Left lobe of liver (tissue), 2 donors: ENCODE data around the gene TLX1. TPM values are rescaled to one million over a fixed set of nuclear protein-coding genes. Genes with fewer than 3 reads are reported as not detected.

ENCODE experiments used
- ATAC-seq: fragments of 200-7000 bp; cut with Tn5 transposase; one replicate; pipeline ENCODE4 v1.9.1; 2020; ENCODE audit warnings: mild to moderate bottlenecking, moderate library complexity
- DNase-seq: peaks from one replicate; pipeline ENCODE4 v3.0.0-alpha.2; 2020; ENCODE audit warnings: low spot score
- total RNA-seq: library from RNA; stranded (reverse); gene quantifications from one replicate; pipeline ENCODE4 v1.2.1, GENCODE V29; 2021
- donor health status: DM: no; HTN: no; CAD: no; lungs with moderate emphysema.
- donor health status: DM: no; HTN: yes; CAD: no.

TLX1 gene
- total RNA-seq, 1 donor from 2014 or later = 1.3 TPM

DNA sequence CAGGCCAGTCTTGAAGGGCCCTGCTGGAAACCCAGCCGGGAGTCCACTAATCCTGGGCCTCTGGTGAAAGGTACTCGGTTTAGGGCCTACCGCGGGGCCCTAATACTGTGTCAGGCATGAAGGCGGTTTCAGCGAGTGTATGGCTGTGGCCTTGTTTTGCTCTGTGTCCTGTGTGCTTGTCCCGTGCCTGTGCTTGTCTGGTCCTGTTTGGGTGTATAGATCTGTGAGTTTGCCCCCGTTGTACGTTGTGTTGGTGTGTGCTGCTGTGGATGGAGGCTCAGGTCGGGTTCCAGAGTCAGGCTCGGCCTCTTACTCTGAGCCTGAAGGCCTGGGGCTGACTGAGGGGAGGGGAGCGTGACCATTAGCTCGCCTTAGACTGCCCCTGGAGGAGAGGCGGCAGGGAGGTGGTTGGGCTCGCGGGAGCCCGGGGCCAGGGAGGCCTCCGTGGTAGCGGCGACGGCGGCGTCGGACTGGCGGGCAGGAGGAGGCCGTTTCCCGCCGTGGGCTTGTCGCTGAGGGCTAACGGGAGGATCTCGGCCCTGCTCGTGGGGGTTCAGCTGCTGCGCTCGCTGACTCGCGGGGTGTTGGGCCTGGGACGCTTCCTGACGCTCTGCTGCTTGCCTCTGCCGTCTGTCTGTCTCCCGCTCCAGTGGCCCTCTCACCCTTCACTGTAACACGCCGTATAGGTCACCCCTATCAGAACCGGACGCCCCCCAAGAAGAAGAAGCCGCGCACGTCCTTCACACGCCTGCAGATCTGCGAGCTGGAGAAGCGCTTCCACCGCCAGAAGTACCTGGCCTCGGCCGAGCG is 2.6 kb downstream of the TLX1 start:
- ATAC-seq (no peak), DNase-seq (no peak)

DNA sequence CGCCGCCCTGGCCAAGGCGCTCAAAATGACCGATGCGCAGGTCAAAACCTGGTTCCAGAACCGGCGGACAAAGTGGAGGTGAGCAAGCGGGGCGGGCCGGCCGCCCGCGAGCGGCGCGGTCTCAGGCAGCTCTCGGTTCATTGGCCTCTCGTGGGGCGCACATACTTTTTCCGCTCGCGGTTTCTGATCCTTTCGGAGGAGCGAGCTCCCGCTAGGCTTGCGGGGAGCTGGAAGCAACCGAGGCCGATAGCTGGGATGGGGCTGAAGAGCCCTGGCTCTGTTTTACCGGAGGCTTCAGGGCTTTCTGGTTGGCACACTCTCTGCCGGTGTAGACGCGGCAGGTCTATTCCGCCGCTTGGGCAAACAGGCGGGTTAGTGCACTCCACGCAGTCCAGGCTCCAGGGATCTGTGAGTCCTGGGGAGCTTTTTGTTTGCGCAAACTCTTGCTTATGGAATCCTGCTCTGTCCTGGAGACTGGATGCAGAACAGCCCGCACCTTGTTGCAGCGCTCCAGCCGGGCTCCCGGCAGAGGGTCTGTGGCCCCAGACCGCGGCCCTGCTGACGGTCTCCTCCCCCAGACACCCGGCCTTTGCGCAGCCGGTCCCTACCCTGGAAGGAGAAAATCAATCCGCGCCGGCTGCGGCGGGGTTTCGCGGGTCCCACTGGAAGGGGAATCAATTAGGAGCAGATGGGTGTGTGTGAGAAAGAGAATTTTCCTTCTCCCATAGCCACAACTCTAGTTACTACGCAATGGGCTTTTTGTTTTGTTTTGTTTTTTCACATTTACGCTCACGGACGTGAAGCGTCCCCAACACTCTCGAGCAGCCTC is 3.4 kb downstream of the TLX1 start:
- ATAC-seq = peak; percentile 33
- DNase-seq = no peak

DNA sequence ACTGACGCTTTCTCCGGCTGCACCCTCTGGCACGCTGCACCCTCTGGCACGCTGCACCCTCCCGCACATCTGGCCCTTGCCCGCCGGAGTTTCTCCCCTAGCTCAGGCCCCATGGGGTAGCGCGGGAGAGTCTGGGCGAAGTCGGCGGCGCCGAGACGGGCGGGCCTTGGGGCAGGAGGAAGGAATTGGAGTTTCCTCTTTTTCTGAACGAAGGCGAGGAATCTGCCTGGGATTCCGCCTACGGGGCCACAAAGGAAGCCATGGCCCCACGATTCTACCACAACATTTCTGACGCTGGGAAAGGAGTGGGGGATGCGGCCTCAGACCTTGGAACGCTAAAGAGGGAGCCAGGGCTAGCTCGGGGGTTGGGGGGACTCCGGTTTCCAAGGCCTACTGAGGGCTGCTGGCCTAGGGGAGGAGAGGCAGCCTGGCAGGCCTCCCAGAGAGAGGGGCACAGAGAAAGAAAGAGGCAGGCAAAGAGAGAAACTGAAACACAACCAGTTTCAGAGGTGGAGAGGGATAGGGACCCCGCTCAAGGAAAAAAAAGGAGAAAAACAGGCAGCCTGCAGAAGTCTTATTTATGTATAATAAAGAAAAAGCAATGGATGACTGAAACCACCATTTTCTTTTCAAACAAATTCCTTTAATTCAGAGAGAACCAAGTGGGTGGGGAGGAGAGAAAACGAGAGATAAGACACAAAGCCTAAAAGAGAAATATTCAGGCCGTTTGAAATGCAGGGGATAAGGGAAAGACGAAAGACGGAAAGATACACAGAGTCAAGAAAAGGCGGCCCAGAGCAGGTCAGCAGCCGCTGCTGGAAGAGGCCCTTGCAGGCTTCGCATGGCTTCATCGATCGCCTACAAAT is 4.3 kb downstream of the TLX1 start:
- DNase-seq (no peak), ATAC-seq (no peak)

DNA sequence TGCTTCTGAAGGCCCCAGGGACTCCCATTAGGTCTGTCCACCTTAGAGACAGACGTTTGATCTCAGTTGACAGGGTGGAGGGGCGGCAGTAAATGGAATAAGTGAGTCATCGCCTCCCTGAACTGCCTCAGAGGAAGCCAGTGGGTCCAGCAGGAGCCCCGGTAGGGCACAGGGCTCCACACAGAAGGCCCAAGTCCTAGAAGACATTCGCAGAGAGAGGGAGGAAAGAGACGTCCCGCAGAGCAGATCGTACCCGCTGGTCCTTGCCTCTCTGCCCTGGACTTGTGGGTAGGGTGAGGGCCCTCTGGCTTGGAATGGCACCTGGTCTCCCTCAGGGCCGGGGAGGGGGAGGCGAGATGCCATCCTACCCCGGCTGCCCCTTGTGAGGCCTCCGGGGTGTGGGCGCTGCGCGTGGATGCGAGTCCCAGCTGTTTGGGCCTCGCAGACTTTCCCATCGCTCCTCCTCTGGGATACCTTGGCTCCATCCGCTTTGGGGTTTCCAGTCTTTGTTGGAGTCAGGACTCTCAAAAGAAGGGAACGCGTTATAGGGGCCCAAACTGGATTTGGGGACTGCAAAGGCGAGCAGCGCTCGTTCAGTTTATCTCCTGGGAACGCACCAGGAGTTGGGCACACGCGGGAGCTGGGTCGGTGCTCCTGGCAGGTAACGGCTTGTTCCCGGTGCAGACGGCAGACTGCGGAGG is 5.1 kb downstream of the TLX1 start:
- no peak for ATAC-seq
- DNase-seq = no peak

DNA sequence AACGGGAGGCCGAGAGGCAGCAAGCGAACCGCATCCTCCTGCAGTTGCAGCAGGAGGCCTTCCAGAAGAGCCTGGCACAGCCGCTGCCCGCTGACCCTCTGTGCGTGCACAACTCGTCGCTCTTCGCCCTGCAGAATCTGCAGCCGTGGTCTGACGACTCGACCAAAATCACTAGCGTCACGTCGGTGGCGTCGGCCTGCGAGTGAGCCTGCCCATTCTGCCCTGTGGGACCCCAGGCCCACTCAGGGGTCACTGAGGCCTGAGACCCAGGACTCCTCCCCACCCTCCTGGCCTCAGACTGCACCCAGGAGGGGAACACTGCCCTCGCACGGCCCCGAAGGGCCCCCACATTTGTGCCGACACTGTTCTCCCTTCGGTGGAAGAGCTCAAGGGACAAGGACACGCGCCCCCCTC is 5.6 kb downstream of the TLX1 start:
- no peak for ATAC-seq
- no peak for DNase-seq

DNA sequence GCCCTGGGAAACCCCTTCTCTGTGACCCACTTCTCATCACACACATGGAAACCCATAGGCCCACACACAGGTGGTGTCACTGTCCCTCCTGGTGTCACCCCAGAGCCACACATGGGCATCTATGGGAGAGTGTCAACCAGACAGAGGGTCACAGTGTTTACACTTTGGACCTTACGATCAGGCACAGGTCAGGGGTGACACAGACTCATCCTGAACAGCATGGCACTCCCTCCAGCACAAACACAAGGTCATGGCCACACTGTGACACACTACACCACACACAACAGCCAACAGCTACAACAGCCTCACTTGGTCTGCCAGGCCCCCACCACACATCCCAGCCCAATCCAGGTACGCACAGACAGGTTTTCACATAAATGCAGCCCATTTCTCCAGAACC is 6.2 kb downstream of the TLX1 start:
- no peak for ATAC-seq
- no peak for DNase-seq

DNA sequence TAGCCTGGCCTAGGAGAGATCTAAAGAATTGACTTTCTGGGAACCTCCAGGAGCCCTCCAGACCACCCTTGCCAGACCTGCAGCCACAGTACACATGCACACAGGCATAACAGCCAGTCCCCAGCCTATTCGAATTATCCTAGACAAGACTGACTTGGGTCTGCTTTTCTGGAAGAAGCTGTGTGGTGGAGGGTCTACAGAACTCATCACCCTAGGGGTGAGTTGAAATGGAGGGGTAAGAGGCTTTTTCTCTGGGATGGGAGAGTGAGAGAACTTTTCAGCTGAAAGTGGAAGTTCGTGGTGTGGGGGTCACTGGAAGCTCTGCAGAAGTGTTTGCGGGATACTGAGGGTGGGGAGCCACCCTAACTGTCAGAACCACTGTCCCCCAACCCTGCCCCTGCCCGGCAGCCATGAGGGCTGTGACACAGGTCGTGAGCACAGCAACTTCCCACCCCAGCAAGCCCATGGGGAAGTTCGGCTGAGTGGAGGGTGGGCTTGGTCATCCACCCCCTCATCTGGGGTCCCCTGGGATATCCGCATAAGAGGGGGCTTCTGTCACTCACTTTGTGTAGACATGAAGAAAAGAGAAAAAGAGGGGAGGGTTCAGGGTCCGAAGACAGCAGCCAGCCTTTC is 7.8 kb downstream of the TLX1 start:
- ATAC-seq = no peak

DNA sequence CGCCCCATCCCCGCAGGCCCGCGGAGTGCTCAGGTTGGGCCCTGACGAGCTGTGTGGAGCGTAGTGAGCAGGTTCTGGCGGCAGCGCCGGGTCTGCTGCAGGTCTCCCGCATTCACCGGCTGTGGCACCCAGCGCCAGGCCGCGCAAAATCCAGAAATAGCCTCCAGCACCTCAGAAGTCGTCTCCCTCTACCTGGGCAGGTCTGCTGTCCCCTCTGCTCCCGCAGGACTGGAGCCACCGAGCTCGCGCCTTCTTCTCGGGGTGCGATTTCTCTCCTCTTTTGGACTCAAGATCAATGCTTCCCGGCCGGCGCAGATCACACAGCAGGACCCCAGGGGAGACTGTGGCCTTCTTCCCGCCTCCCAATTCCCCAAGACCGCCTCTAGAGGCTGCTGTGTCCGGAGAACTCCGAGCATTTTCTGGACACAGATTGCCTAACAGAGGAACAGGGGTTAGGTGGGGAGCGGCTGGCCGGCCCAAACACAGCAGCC is 8.4 kb downstream of the TLX1 start:
- ATAC-seq = peak; percentile 56
- no peak for DNase-seq

More for the DNA sequence above, 7.8 kb downstream of the TLX1 start:
- DNase-seq = no peak

DNA sequence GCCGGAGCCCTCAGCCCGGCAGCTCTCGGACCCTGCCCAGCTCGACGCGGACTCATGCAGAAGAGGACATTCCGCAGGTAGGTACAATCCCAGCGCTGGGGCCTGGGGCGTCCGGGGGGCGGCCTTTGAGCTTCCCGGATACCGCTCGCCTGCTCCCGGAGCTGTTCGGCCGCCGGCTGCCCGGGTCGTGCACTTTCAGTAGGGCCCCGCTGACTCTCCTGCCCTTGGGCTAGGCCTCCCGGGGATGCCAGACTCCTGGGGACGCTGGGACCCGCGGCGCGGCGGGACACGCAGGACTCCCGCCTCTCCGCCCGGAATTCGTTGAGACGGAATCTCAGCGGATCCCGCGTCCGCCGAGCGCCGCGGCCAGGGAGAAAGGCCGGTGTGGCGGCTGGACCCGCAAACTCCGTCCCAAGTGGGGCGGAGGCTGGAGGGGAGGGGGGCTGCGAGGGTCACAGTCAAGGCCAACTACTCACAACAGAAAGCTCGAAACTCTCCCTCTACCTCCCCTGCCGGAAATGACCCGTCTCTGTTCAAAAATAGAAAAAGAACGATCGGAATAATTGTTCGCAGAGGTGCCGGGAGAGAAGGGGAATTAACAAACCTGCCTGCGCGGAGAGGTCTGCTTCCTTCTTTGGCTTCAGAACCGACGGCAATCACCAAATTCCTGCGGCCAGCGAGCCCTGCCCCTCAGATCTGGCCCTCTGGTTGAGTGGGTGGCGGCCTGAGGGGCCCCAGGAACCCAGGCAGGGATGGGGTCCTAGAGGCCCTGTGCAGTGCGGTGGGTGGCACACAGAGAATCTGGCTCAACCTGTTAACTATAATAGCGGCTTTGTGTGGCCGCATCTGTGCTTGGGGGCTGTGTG is 9.2 kb downstream of the TLX1 start:
- ATAC-seq = no peak
- DNase-seq = no peak

DNA sequence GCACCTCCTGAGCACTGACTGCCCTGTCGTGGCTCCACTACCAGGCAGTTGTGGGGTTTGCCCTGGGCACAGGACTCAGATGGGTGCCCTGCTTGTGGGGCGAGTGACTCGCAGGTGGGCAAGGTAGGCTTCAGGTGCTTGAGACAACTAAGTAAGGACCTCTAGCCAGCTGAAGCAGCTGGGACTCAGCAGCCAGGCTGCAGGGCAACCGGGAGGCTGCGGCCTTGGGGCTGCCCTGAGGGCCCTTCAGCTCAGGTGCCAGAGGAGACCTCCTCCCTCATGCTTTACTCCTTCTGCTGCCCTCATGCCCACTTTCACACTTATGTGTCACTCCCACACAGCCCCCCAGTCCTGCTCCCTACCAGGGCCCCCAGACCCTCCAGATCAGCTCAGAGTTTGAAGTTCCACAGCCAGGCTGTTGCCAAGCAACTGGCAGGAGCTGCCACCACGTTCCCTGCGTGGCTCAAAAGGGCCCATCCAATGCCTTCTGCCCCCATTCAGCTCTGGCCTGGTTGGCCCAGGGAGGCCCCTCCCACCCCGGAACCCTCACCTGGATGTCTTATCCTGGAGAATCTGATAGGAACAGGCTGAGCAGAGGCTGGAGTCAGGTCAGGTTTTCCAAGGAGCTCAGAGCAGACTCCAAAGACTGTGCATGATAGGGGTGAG is 10.0 kb downstream of the TLX1 start:
- ATAC-seq = no peak
- DNase-seq = no peak

DNA sequence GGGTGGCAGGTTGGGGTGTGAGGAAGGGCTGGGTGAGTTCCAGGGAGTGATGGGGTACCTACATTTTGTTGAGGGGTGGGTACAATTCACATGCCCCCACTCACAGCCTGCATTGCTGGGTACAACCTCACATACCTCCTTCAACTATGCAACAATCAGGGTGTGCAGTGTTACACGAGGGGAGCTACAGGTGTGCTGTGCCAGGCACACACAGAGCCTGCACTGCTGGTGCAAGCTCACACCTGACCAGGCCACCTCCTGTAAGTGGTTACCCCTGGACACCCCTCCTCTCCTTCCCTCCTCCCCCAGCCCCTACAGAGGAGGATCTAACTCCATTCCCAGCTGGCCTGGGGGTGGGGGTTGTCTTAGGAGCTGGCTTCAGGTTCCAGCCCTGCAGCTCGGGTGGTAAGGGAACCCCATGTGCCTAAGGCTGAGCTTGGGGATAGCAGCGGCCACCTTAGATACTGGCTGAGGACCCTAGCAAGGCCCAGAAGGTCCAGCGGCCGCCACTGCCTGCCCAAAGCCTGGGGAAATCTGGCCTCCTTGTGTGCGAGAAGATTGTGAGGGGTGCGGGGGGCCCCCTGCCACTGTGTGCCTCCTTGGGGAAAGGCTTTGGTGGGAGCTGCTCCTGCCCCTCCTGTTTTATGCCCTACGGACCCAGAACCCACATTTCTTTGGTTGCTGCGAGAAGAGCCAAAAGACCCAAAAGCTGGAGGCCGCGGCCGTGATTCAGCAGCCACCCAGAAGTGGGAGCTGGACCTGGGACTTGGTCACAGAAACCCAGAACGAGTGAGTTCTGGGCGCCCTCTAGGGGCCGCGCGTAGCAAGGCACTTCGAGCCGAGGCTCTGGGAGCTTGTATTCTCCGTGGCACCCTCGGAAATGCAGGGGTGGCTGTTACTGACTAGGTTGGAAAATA is 10.8 kb downstream of the TLX1 start:
- DNase-seq (peak; percentile 83), ATAC-seq (peak; percentile 95)

DNA sequence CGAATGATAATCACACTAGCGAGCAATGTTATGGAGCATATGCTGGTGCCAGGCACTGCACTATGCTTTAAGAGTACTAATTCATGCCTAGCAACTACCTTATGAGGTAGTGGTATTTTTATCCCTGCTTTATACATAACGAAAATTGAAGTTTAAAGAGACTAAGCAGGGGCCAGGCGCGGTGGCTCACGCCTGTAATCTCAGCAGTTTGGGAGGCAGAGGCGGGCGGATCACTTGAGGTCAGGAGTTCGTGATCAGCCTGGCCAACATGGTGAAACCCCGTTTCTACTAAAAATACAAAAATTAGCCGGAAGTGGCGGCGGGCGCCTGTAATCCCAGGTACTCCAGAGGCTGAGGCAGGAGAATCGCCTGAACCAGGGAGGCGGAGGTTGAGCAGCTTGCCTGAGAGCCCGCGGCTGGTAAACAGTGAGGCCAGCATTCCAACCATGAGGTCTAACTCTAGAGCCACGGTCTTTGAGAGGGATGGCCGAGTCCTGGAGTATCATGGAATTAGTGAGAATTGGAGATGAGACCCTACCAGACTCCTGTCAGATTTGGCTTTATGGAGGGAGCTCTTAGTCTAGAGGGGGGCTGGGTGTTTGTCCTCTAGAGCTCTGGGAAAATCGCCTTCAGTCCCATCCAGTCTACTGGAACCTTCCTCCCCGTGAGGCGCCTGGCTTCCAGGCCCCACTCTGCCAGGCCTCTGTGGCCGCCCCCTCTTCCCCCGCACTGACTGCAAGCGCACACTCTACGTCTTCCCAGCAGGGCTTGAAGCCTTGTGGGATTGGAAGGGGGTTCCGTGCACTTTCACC is 11.6 kb downstream of the TLX1 start:
- no peak for DNase-seq
- ATAC-seq = no peak

DNA sequence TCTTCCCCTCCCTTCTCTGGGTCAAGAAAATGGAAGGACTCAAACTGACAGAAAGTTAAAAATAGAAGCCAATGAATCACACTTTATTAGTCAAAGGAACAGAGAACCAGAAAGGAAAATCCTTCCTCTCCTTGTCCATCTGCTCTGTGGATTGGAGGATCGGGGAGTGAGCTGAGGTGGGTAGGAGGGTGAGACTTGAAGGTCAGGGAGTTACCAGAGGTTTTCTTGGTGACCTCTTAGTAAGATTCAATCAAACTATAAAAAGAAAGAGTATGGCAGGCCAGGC is 12.2 kb downstream of the TLX1 start:
- no peak for ATAC-seq
- DNase-seq = no peak

DNA sequence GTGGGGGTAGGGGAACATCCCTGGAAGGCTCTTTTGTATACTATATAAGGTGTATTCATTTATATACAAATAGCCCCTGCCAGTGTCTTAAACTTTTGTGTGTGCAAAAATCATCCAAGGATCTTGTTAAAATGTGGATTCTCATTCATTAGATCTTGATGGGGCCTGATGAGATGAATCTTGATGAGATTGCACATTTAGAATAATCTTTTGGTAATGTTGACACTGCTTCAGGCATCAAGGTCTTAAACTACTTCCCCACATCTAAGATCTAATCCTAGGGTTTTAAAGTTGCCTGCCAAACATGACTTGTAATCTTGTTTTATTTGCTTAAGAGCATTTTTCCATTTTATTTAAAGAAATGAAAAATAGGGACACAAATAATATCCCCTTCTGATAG is 13.0 kb downstream of the TLX1 start:
- DNase-seq (no peak), ATAC-seq (no peak)

DNA sequence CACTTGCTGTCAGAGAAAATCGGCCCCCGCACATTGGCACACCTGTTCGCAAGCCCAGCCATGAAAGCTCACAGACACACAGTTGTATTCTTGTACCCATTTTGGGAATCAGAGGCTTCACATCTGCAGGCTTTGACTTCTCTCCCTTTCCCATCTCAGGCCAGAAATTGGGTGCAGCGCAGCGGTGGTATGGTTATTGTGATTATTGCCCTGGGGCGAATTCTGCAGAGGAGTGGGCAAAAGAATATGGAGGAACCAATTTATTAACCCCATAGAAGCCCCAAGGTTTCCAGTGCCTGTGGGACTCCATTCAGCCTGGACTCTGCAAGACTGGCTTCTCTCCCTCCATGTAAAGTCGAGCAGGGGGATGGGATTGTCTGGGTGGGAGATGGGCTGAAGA is 14.0 kb downstream of the TLX1 start:
- DNase-seq (no peak), ATAC-seq (no peak)

DNA sequence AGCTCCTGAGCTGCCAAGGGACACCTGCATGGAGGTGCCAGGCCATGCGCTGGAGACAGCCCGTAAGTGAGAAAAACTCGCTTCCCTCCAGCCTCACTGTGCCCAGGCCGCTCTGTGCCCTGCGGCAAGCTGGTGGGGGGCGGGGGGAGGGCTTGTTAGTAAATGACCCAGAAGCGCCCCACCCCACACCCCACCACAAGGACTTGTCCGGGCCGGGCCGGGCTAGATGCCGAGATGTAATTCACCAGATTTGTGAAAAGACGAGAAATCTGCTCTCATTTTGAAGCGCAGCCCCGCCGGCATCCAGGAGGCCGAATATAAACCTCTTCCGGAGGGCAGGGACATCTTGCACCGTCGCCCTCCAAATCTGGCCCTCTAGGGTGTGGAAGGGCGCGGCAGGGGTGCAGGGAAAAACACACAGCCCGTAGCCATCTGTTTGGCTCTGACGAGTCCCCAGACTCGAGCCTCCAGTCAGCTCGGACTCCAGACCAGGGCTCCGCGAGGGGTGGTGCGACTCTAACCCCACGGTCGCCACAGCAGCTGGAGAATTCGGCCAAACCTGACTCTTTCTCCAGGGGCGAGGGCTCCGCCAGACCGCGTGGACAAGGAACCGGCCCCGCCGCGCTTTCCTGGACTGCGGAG is 14.8 kb downstream of the TLX1 start:
- ATAC-seq (no peak), DNase-seq (no peak)
